KOPT-K1 (cell line): ENCODE measurements around the gene SPAG5.
"Not testable (repeated sequence)": the region's sequence is repeated elsewhere in the genome, so short reads cannot be mapped to it uniquely, and the experiment has no call there.

Experiments used
- H3K27ac ChIP-seq: fragments of 200-600 bp; sonication (generic); 2 replicates; pipeline ENCODE4 v1.5.1; 2016; ENCODE audit warnings: antibody characterized with exemption, mild to moderate bottlenecking, low read depth, low read length; ENCODE audit not compliant: poor library complexity, severe bottlenecking
- H3K36me3 ChIP-seq: fragments of 200-600 bp; sonication (generic); 2 replicates; pipeline ENCODE4 v1.5.1; 2017; ENCODE audit warnings: antibody characterized with exemption, mild to moderate bottlenecking, low read length, moderate library complexity; ENCODE audit not compliant: insufficient read depth
- H3K9me3 ChIP-seq: fragments of 200-600 bp; sonication (generic); 2 replicates; pipeline ENCODE4 v1.5.1; 2017; ENCODE audit warnings: antibody characterized with exemption, low read length, mild to moderate bottlenecking; ENCODE audit not compliant: insufficient read depth, poor library complexity, severe bottlenecking

SPAG5 gene

DNA sequence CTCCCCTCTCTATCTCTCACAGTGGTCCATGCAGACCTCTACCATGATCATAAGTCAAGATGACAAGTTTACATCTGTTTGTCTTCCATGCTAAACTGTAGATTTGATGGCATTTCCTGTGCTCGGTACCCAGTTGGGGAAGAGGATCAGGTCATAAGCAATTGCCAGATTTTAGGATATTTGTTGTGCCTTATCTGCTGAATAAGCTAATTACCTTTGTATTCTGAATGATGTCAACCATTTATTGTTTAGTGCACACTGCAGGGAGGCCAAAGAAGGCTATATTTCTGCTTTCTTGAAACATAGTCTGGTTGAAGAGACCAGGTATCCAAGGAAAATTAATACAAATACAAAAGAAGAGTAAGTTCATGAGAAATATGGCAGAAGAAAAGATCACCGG lies 16.3 kb downstream of the SPAG5 start:
- H3K36me3 ChIP-seq = peaks cover 97% of the 10 kb centered on the region
- H3K27ac ChIP-seq = no peak overlapping the region

DNA sequence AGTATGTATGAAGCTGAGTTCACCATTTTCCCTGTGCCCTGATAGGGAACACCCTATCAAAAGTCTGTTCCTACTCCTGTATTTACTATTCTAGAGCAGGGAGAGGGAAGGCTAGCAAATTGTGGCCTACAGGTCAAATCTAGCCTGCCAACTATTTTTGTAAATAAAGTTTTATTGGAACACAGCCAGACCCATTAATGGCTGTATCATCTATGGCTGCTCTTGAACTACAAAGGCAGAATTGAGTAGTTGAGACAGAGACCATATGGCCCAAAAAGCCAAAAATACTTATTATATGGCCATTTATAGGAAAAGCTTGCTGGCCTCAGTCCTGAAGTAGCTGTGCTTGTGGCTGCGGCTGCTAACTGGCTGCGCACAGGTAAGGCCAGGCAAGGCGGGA lies 17.9 kb downstream of the SPAG5 start:
- Histone ChIP-seq H3K36me3 (peaks cover 88% of the 10 kb centered on the region), H3K9me3 (no peaks in the 10 kb centered on the region), H3K27ac (no peak overlapping the region)

More for the DNA sequence above, 16.3 kb downstream of the SPAG5 start:
- H3K9me3 ChIP-seq = no peaks in the 10 kb centered on the region

DNA sequence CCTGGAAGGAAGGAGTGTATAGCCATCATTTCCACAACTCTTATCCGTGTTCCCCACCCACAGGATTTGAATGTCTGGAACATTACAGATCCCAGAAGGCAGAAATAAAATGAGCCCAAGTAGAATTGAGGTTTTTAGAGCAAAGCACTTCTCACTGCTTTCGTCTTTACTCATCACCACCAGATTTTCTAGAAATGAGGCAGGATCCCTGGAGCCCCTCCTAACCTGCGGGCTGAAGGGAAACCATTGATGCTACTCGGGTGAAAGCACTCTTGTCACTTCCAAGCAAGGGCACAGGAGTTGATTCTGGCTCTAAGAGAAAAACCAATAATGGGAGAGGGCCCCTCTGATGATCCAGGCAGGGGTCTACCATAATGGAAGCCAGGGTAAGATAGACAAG lies 19.3 kb downstream of the SPAG5 start:
- Histone ChIP-seq H3K27ac (no peak overlapping the region), H3K36me3 (peaks cover 81% of the 10 kb centered on the region), H3K9me3 (no peaks in the 10 kb centered on the region)

DNA sequence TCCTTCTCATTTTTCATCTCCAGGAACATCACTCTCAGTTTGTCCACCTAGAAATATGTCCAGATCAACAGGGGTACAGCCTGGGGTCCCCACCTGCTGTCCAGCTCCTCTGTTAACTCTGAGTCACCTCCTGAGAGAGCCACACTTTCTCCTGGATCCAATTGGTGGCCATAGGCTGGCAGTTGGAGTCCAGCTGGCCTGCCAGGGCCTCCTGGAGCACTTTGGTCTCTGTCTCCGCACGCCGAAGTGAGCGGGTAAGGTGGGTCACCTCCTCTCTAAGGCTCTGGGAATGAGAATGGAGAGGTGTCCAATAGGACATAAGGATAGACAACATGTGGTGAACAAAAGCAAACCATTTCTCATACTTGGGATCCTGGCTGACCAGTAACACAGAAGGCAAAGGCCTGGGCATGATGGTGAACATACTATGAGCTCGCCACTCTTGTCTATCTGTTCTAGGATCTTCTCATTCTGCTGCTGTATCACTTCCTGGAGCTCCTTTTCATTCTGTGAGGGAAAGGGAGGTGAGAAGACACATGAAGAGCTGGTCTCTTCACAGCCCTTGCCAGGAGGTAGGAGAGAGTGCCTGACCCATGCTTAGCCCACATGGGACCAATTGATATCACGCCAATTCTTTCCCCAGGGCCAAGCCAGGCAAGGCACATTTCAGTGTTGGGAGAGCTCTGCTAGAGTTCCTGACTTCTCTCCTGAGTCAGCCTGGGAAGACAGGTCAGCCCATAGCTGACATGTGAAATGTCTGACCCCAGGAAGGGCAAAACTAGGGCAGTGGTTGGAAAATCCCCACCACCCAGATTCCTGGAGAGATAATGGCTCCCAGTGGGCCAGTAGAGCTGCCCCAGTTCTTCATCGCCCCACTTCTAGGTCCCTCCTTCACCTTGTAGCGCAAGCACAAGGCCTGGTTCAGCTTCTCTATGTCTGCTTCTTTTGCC lies 20.3 kb downstream of the SPAG5 start:
- Histone ChIP-seq H3K9me3 (no peaks in the 10 kb centered on the region), H3K36me3 (peaks cover 81% of the 10 kb centered on the region), H3K27ac (no peak overlapping the region)

DNA sequence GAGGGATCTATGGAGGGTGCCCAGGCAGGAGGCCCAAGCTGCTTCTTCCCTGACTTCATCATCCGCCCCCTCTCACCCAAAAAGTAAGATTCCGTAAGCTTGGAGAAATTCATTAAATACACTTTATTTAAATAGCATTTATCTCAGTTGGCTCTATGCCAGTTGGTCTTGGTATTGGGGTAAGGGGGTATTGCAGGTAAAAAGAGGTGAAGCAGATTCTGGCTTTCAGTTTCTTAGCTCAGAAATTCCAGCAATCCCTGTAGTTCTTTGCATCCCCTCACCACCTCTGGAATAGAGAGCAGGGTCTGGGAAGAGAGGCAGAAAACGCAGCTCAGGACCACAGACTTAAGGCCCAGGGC lies 21.4 kb downstream of the SPAG5 start:
- peaks cover 77% of the 10 kb centered on the region for H3K36me3 ChIP-seq
- no peaks in the 10 kb centered on the region for H3K9me3 ChIP-seq
- H3K27ac ChIP-seq = peak overlapping the region; percentile 41

DNA sequence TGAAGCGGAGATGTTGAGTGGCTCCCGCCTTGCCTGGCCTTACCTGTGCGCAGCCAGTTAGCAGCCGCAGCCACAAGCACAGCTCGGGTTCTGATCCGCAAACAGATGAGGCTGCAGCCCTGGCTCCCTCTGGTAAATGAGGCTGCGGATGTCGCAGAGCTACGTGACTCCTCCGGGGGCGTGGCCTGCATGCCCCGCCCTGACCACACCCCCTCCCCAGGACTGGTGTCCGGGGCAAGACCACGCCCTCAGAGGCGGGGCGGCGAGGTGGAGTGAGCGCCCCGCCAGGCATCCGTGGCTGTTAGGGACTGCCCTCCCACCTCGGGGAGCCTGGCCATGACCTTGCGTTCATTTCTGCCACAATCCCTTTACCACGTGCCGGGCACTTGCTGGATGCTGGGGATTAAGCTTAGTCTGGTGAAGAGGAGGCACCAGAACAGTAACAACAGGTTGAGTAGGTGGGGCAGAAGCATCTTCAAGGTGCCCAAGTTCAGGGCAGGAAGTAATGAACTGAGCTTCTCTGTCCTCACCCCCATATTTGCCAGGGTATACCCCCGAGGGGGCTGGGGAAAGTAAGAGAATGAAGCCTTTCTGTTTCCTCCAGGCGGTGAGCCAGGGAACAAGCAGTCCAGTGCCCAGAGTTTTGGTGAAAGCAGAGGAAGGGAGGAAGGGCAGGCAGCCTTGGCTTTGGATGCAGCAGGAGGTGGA lies 21.9 kb downstream of the SPAG5 start, which contains the start of gene ALDOC:
TSS of gene ALDOC (minus strand) at position 138 of the 708 bp plus-strand sequence. CDS start 1,363 bp downstream, outside the sequence.
- Histone ChIP-seq H3K36me3 (peaks cover 72% of the 10 kb centered on the region), H3K9me3 (no peaks in the 10 kb centered on the region), H3K27ac (peak within 1 kb of the TSS; percentile 41)

DNA sequence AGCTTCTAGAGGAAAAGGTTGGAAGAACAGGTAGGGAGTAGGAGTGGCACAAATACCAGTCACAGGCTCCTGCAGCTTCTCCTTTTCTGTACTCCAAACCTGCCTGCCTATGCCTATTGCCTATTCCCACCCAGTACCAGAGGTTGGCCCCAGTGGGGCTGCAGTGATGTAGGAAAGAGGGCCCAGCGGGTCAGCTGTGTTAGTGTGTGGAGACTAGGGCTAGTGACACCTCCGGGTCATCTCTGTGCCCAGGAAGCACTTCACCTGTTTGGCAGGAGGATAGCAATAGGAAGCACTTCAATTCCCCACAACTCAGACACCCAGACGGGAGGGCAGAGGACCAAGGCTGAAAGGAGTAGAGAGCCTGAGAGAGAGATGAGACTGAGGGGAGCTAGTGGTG lies 22.8 kb downstream of the SPAG5 start:
- not testable (repeated sequence) for H3K9me3 ChIP-seq, H3K27ac ChIP-seq
- H3K36me3 ChIP-seq = peaks cover 66% of the 10 kb centered on the region

DNA sequence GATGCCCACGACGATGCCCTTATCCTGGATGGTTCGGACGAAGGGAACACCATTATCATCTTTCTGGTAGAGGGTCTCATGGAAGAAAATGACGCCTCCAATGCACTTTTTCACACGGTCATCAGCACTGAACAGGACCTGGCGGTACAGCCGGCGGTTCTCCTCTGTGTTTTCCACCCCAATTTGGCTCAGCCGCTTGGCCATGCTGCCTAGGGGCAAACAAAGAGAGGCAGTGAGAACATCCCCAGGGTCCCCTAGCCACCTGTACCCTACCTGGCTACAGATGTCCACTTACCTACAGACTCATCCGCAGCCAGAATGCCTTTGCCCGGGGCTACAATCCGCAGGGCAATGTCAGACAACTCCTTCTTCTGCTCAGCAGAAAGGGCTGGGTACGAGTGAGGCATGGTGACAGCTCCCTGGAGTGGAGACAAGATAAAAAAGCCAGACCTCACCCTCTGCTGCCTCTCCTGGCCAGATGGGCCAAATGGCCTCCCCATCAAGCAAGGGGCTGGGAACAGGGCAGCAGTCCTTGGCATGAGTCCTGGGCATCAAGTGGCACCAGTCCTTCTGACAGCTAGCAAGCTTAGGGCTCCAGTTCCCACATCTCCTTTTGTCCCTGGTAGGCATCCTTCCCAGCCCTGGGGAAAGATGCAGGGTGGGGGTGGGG lies 23.6 kb downstream of the SPAG5 start:
- Histone ChIP-seq H3K27ac (no peak overlapping the region), H3K9me3 (no peaks in the 10 kb centered on the region), H3K36me3 (peaks cover 58% of the 10 kb centered on the region)

DNA sequence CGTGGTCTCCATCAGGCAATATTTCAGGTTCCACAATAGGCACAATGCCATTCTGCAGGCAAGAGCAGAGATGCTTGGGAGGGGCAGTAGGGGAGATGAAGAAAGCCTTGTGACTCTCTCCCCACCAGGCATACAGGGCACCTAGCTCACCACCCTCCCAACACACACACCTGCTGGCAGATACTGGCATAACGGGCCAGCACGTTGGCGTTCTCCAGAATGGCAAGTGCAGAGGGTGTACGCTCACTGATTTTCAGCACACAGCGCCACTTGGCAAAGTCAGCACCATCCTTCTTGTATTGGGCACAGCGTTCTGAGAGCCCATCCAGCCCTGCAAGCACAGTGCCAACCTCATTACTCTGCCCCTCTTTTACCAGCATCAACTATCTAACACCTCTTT lies 24.3 kb downstream of the SPAG5 start:
- Histone ChIP-seq H3K36me3 (peaks cover 53% of the 10 kb centered on the region), H3K9me3 (no peaks in the 10 kb centered on the region), H3K27ac (no peak overlapping the region)

DNA sequence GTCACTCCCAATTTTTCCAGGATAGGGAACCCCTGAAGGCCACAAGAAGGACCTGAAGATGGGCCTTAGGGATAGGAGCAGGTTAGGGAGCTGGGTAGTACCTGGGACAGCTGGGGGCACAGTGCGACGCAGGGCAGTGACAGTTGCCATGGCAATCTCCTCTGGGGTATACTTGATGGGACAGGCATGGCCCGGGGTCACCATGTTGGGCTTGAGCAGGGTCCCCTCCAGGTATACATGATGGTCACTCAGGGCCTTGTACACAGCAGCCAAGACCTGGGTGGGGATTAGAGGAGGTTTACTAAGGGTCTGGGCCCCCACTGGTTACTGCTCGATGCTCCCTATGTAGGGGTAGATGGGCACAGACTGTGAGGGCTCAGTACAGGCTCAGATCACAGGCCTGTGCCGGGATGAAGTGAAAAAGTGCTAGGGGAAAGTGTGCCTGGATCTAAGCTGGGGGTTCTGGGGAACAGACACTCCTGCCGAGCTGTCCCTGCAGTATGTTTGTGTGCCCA lies 24.8 kb downstream of the SPAG5 start:
- no peaks in the 10 kb centered on the region for H3K9me3 ChIP-seq
- H3K27ac ChIP-seq = no peak overlapping the region
- peaks cover 52% of the 10 kb centered on the region for H3K36me3 ChIP-seq

DNA sequence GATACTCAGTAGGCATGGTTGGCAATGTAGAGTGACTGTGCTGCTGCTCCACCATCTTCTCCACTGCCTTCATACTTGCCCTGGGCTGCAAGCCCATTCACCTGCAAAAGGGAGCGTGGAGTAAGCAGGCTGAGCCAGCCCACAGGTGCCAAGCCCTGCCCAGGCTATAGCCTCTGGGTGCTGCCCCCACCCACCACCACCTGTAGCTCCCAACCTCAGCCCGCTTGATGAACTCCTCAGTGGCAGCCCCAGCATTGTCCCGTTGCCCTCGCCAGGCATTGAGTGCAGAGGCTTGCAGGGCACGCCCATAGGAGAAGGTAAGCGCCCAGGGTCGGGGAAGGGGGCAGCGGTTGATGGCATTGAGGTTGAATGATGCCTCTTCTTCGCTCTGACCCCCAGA lies 25.3 kb downstream of the SPAG5 start:
- no peak overlapping the region for H3K27ac ChIP-seq
- H3K9me3 ChIP-seq = no peaks in the 10 kb centered on the region
- H3K36me3 ChIP-seq = peaks cover 47% of the 10 kb centered on the region

DNA sequence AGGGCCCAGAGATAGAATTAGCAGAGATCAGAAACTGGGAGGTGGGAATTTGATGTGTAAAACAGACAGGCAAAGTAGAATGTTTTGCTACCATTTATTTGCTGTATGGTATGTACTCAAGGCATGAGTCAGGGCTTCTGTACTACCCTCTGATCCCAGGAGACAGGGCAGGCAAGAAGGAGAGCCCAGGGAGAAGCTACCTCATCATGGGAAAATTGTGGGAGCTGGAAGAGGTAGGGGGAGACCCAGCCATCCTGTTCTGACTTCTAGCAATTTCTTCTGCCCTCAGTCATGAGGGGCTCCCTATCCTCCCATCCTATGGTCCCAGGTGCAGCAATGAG lies 25.8 kb downstream of the SPAG5 start:
- Histone ChIP-seq H3K9me3 (no peaks in the 10 kb centered on the region), H3K36me3 (peaks cover 47% of the 10 kb centered on the region), H3K27ac (no peak overlapping the region)

DNA sequence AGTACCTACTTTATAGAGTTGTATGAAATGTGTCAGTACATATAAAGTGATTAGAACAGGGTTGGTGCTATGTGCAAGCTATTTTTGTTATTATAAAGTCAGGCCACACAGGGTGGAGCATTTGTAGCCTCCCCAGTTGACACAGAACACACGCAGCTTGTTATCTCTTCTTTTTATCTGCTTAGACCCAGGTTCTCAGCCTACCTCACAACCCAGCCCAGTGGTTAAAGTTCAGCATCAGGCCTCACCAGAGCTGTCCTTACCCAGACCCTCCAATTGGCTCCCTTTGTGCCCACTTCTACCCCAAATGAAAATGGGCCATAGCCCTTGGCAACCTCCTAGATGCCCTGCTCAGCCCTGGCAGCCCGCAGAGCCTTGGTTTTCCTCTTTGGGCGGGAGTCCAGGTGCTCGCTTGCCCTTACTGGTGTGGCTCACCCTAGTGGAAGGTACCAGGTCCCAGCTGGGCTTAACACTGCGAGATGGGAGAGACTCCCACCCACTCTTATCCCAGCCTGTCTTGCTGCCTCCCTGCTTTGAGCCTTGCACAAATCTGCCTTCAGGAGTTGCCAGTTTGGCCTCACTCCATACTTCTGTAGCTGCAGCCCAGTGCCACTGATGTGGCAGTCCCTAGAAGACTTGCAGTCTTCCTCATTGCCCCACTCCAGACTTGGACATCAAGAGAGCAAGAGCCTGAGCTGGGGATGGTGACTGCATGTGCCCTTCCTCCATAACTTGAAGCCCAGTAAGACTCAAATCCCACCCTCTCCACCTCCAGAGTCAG lies 26.4 kb downstream of the SPAG5 start:
- no peak overlapping the region for H3K27ac ChIP-seq
- H3K9me3 ChIP-seq = no peaks in the 10 kb centered on the region
- H3K36me3 ChIP-seq = peaks cover 46% of the 10 kb centered on the region

DNA sequence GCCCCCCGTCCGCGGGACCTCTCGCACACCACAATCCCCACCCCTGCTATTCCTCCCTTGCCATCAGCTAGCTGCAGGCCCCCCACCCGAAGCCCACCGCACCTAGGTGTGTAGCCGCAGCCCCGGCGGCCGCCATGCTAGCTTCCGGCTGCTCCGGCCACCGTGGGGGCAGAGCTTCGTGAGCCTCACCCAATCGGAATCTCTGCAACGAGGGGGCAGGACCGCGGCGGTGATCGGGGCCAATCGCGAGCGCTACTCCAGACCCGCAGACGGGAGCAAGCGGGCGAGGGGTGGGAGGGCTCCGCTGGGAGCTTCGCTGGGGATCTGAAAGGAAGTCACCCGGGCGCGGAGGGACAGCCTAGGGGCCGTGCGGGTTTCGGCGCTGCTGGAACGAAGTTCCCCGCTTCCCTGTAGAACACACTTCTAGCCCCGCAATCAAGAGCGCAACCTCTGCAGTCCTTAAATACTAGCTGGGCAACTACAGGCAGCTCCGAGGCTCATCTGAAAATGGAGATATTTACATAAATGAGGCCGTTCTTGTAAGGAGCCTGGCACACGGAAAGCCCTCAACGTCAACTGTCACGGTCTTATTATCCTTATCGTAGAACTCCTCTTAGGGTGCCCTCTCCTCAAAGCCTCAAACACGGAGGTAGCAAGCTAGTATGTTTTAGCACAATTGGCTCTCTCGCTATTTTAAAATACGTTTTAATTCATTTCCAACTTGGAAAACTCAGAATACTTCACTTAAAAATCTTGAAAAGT lies 27.3 kb downstream of the SPAG5 start, which contains the start of gene PIGS:
TSS of gene PIGS (minus strand) at position 164 of the 762 bp plus-strand sequence. CDS start at position 136, 28 bp downstream.
- H3K36me3 ChIP-seq = peaks cover 49% of the 10 kb centered on the region
- H3K27ac ChIP-seq = peak within 1 kb of the TSS; percentile 66
- H3K9me3 ChIP-seq = no peaks in the 10 kb centered on the region
